Cerebellar nuclear complex (tissue), 1 donor: Measurements from ENCODE around the gene ZNF423.

ENCODE experiments used
- DNase-seq, 2 experiments: peaks; one replicate each; lab custom pipeline; 2025; lab: John Stamatoyannopoulos, UW

Gene ZNF423

DNA sequence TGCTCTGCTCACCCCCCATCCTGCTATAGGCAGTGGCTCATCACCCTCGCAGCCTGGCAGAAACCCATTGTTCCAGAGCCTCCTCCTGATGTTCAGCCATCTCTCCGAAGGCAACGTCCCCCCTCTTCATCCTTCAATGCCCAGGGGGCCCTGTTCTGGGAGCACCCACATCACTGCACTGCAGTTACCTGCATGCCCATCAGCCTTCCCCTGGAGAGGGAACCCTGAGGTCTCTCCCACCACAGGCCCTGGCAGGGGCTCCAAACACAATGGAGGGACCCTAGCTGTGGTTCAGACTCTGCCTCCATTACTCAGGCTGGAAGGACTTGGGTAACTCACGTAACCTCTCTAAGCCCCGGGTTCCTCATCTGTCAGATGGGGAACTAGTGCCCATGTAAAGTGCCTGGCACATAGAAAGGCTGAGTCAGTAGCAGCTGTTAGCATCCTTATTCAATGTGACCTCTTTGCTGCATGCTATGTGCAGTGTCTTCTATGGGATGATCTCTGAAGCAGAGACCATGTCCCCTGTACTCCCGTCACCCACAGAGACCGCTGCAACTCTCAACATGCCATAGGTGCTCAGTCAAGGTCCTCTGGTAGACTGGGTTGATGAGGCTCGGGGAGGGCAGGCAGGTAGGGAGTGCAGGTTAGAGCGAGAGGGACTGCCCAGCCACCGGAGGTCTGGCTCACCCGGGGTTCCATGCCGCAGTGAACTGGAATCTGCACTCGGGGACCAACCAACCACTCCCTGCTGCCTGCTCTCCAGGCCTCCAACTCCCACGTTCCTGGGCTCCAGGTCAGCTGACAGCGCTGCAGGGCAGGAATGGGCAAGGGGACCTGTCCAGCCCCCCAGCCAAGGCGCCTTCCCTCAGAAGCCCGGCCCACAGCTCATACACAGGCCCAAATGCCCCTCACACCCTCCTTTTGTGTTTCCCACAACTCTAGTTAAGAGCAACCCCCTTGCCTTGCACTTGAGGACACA, 233.2 kb downstream of the ZNF423 start:
- no peak for DNase-seq

DNA sequence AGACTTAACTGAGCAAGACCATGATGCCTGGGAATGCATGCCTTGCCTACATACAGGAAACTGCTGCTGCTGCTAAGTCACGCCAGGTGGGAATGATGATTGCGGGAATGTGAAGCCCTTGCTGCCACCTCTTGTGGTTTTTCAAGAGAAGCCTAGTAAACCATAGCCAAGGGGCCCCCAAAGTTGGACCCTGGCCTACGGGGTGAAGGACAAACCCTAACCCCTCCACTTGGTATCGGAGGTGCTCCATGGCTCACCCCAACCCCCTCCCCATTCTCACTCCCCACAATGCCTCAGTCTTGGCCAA, 233.9 kb downstream of the ZNF423 start:
- DNase-seq, result no peak

DNA sequence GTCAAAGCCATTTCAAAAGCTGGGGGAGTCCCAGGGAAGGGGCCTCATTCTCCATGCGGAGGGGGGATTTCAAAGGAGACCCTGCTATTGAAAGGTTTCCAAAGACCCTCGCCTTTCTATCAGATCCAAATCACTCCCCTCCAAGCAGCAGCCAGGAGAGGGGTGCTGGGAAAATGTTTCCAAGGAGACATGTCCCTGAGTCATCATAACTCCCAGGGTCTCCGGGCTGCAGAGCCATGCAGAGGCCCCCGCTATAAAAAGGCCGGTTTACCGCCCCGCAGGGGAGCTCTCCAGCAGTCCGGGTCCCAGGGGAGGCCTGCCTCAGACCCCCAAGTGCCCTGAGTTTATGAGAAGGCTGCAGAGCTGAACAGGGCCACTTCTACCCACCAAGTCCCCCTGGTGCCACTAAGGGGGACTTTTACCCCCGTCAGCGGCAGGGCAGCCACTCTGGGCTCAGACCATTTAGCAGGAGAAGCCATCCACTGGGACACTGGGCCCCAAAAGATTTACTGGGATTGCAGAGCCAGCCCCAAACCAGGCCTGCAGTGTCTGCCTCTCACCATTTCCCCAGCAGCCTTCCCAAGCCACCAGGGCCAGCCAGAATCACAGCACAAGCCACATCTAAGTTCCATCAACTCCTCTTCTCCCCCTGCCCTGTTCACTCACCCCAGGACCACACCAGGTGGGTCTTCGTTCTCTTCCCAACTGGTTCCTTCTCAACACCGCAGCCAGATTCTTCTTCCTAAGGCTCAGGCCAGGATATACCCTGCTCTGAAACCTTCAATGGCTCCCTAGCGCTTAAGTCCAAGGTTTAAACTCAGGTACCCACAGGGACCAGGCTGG, 234.4 kb downstream of the ZNF423 start:
- no peak for DNase-seq

DNA sequence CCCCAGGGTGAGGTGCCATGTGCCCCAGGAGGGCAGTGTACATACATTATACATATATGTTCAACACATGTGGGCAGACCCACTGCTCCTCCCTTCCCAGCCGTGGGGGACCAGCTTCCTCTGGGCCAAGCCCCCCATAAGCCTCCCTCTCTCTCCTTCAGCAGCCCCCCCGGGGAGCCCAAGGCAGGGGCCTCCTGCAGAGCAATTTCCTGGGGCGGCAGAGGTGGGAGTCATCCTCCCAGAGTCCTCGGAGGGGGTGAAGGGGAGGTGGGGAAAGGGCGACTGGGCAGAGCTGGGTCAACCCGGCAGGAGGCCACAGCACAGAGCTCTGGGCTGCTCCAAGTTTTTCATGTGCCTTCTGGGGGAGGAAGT, 235.1 kb downstream of the ZNF423 start:
- DNase-seq, result no peak

DNA sequence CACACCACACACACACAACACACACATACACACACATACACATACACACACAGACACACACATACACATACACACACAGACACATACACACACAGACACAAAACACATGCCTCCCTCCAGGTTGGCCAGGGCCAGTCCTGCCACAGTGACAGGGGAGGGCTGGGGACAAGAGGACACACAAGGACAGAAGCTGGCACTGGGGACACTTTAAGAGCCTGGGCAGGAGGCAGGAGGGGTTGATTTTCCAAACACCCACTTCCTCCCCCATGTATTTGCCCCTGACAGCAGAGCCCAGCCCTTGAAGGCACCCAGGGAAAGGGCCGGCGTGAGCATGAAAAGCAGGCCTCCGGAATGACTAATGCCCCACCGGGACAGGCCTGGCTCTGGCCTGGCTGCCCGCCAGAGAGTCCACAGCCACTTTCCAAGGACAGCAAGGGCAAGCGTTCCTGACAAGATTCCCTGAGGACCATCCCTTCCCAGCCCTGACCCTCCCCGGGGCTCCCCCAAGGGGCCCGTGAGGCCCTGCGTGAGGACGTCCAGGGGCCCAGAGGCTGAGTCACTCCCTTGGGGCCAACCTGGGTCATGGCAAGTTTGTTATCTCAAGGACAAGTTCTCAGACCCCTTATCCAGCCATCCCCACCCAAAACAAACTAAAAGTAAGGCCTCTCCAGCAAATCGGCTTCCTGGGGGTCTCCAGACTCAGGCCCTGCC, 235.6 kb downstream of the ZNF423 start:
- no peak for DNase-seq

DNA sequence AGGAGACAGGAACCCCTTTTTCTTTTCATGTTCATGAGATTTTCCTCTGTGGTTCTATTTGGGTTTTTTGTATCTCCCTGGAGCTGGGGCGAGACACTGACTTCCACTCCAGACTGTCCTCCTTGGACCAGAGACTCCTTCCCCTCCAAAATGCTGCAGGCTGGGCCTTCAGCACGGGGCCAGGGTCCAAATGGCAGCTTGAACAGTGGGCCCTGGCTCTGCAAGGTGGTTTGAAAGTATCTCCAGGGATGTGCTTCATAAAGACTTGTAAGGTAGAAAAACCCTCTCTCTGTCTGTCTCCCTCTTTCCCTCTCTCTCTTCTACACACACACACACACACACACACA, 236.1 kb downstream of the ZNF423 start:
- DNase-seq, result no peak

DNA sequence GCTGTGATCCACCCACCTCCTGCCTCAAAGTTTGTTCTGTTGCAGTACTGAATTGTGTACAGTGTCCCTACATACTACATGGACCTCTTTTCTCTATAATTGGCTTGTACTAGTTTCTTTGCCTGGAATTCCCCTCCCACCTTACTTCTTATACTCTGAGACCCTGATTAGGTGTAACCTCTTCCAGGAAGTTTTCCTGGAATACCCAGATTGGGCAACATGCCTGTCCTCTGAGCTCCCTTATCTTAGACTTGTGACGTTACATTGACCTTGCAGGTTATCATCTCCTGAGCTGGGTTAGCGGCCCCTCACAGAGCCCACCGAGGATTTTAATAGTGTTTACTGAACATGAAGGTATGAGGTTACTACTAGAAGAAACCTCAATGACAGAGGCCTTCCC, 237.0 kb downstream of the ZNF423 start:
- DNase-seq, result no peak

DNA sequence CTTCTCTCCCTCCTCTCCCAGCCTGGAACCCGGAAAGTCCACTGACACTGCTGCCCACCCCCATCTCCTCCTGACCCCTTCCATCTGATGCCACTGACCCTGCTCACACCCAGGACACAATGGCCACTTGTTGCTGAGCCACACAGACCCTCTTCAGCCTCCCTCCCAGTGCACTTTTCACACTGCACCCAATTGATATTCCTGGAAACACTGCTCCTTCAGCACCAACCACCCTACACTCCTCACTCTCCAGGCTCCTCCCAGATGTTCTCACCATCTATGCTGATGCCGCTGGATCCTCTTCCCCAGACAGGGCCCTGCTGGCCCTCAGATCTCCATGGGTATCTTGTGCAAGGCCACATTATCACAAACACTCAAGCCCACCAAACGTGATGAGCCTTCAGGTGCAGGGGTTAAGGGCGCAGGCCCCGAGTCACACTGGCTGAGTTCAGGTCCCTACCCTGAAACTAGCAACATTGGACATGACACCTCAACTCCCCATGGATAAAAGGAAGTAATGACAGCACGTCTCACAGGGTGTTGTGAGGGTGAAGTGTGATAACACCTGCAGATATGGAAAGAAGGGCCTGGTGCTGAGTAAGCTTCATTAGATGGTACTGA, 238.1 kb downstream of the ZNF423 start:
- DNase-seq, result no peak

DNA sequence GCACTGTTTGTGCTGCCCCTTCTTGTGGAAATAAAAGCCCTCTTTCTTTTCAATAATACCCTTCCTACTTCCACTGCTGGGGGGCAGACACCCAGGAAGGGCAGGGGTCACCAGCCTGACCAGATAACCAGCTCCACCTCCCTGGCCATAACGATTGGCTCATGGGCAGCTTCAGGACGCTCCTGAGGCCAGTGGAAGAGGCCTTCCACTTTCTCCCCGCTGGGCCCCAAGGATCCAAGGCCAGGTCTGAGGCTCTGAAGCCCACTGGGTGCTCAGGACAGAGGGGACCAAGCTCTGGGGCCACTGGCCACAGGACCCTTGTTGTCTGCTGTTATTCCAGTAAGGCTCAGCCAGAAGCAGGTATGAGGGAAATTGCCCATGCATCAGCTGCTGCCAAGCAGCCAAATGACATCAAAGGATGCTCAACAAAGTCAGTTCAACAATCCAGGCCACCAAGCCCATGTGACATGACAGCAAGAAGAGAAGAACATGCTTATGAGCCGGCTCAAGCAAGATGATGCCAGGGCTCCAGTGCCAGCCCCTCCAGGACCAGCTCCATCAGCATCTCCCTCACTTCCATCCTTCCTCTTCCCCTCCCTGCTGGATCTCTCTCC, 238.8 kb downstream of the ZNF423 start:
- no peak for DNase-seq

DNA sequence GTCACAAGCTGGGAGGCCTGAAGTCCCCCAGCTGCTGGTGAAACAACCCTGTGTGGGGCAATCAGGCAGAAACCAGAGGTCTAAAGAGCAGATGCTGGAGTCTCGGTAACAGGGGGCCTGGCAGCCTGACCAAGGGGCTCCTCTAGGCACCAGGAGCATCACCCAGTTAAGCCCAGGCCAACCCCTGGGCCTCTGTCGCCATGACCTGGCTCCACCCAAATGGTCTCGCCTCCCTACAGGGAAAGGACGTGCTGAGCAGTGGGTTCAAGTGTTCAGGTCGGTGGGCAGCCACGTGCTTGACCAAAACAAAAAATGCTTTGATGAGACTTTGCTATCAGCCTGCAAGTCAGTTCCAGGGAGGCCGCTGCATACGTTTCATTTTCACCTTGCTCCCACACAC, 240.3 kb downstream of the ZNF423 start:
- DNase-seq, result no peak

DNA sequence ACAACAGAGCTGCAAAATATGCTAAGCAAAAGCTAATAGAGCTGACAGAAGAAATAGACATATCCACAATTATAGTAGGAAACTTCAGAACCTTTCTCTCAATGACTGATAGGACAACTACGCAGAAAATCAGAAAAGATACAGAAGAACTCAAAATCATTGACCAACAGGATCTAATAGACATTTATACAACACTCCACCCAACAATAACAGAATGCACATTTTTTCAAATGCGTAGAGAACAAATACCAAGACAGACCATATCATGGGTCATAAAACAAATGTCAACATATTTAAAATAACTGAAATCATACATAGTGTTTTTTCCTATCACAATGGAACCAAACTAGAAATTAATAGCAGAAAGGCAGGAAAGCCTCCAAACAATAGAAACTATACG, 244.9 kb downstream of the ZNF423 start:
- no peak for DNase-seq

DNA sequence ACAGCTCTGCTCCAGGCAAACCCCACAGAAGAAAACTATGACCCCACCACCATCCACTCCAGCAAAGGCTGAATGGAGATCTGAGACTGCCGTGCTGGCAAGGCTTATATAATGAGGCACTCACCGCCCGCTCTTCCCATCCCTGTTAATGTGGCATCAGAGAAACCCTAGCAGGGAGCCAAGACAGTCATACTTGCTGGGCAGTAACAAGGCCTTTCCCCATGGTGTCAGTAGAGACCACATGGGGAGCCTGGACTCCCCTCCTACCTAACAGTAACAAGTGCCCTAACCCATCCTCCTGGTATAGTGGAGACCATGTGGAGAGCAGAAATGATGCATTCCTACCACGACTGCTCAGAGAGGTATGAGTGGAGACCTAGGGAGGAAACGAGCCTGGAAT, 247.1 kb downstream of the ZNF423 start:
- no peak for DNase-seq

DNA sequence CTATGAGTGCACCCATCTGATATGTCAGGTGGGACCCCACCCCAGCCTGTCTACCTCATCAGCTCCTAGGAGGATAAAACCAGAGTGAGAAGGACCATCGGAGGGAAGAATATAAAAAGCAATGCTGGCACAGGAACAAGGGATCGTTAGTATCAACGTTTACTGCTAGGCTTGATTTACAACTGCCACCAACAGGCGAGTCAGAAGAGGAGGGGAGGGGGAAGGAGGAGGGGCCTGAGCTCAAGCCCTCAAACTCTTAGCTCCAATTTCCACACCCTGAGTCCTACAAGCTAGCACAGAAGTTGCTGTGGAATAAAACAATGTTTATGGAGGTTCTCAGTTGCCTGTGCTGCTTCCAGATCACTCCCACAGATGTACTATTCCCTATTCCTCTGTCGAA, 247.8 kb downstream of the ZNF423 start:
- DNase-seq, result no peak

DNA sequence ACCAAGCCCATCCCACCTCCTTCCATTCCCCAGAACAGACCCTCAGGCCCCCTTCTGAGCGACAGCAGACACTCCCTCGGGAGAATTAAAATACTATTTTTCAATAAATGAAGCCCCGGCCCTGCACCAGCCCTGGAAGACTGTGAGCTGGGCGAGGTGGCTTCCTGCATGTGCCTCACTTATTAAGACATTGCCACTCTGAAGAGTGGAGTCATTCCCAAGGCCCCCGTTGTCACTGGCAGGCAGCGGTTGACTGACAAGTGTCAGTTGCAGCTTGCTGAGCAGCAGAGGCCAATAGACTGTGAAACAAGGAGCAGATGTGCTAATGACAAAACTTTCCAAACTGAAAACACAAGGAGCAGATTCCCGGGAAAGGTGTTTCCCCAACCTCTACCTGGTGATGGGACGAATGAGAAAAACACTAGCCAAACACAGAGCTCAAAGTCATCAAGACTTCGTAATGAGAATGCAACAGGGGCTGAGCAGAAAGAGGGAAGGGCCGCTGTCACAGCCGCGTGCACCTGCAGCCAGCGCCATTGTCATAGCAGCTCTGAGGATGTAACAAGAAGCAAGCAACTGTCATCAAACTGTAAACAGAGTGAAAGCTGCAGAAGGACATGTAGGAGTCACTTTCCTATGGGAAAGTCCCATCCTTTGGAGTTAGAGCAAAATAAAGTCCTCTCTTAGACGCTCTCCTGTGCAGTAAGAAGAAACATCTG, 250.2 kb downstream of the ZNF423 start:
- DNase-seq, result no peak

DNA sequence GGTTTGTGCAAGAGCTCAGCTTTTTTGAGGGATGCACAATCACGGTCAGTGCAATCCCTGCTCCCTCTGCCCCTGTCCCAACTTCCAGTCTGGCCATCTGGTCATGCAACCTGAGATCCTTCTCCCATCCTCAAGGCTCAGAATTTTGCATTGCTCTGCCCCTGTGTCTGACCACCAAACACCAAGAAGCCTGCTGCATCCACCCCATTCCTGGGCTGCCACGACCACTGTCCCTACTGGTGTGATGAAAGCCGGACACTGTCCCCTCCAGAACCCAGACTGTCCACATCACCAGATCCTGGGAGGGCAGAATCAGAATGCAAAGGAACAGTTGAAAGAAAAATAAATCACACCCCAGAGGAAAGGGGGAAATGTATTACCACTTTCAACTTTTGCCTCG, 251.3 kb downstream of the ZNF423 start:
- no peak for DNase-seq

DNA sequence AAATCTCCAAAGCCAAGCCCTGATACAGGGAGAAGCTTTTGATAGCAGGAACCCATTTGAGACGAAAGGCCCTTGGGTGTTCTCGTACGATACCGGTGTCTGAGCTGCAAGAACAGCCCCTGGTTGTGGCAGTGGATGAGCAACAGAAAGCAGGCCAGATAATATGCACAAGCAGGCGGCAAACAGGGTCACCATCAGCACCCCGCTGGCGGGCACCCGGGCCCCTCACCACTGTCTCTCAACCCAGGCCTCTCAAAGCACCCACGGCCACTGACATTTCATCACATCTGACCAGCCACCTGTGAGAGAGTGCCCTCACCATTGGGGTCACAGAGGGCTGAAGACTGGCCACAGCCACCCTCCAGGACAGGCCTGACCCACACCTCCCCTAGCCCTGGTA, 252.0 kb downstream of the ZNF423 start:
- DNase-seq, result no peak

DNA sequence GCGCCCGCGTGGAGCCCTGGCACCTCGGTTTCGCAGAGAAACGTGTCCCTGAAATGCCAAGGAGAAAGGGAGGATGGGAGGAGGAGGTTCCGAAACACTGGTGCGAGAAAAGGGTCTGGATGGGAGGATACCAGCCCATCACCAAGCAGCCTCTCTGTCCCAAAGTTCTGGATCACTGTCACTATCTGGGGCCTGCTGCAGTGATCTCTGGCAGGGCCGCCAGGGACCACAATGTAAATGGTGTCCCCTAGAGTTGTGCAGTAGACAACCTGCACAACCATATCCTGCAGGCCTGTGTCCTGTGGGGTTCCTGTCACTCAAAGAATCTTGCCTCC, 253.0 kb downstream of the ZNF423 start:
- no peak for DNase-seq

DNA sequence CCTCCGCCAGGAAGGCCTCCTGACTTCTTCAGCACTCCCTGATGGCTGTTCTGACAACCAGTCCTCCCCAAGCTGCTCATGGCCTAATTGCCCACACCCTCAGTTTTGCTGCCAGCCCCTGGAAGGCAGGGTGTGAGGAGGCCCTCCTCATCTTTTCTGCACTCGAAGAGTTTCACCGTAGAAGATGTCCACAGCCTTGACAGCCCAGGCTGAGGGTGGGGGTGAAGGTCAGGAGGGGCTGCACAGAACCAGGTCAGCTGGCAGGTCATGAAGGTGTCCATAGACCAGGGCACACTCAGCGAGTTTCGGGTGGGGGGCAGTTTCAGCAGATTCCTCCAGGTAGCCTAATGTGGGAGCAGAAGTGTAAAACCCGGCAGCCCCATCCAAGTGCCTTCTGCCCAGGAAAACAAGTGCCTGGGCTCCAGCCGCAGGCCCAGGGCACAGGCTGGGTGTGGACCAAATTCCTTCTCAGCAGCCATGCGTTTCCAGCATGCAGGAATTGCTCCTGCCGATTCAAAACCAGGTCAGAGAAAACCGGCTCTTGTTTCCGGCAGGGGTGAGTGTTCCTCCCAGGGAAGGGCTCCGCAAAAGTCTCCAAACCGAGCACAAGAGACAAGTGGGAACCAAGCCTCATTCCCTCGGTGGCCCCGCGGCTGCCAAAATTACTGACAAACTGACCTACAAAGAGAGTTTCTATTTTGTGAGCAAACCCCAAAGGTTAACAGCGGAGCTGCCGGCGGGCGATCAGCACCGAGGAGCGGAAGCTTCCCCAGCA, 253.5 kb downstream of the ZNF423 start:
- DNase-seq, result peak in 1 of 2 experiments; percentile 22

DNA sequence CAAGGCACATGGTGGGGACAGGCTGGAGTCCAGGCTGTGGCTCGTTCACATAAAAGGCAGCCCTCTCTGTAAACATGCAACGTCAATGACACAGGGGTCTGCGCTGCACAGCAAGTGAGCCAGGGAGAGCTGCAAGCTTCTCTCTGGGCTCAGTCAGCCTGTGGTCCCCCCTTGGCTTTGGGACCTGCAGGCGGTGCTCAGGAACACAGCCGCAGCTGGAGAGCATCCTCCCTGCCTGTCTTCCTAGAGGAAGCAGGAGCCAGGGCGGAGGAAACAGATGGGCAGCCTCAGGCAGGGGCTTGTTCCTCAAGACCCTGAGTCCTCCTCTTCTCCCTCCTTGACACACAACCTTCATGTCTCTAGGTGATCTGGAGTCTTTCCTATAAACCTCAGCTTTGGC, 254.3 kb downstream of the ZNF423 start:
- DNase-seq, result no peak

DNA sequence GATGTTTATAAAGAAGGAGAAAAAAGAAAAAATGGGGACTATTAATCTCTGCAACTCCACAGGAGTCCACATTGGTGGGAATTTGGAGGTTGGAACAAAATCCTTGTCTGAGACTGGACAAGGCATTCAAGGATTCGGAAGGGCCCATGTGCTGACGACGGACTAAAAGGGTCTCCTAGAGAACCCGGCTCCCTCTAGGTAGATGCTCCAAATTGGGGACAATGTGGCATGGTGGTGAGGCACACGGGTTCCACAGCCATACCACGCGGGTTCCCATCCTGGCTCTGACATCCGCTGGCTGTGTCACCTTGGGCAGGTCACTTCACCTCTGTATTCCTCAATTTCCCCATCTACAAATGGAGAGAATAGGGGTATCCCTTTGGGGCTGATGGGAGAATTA, 254.9 kb downstream of the ZNF423 start:
- DNase-seq, result no peak

DNA sequence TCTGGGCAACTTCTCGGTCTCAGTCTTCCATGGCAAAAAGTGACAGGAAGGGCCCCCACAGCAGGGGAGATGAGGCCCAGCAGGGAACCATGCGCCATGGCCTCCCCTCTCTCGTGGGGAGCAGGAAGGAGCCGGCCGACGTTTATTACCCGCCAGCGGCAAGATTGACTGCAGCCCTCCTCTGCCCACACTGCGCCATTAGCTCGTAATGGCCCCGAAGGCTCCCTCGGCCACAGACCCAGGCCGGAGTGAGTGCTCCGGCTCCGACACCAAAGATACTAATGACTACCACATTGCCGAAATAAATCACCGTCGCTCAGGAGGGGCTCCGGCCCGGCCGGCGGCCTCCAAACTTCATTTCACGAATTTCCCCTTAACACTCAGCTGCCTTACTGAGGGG, 255.4 kb downstream of the ZNF423 start:
- no peak for DNase-seq
